ENCODE data around the gene PLEKHA4.

- TF ChIP-seq CTCF (IDR thresholded peaks at IDR 0.05; ENCODE audit: low read depth, low read length, poor library complexity, severe bottlenecking): no peak
- TF ChIP-seq EZH2phosphoT487 (IDR thresholded peaks at IDR 0.05; ENCODE audit: borderline replicate concordance, low read length): no peak
Measured at GRCh38 chr19:48836089-48837017, 32.1 kb downstream of the PLEKHA4 start, which contains the start of gene HSD17B14.
